Activated CD4-positive, alpha-beta T cell treated with anti-CD3 and anti-CD28 coated beads, Interleukin-2, amount 50 U/mL, for 4 hours (primary cell): ENCODE results near the gene FAM228B.
"Not testable (repeated sequence)": the region's sequence is repeated elsewhere in the genome, so short reads cannot be mapped to it uniquely, and the experiment has no call there.

Experiments used
- DNase-seq, 2 experiments: peaks; one replicate each; pipeline ENCODE4 v3.0.0-alpha.2; 2020

The FAM228B gene

DNA sequence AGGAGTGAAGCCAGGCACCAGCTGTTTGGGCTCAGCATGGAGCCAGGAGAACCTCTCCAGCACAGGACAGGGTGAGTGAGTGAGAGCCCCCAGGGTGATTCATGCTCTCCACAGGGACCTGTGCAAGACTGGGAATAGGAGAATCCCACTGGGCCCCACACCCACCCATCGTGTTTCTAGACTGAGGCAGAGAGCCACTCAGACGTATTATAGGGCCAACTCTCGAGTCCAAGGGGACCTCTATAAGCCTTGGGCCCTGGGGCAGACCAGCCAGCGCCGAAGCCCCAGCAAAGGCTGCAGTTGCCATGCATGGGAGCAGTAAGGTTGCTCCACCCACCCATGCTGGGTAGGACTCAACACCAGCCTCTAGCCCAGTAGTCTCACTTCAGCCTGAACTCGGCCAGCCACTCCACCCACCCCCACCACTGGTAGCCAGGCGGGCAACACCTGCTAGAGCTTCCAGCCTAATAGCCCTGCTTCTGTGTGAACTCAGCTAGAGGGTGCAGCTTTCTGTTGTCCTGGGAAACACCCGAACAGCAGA is 19.1 kb upstream of the FAM228B start:
- DNase-seq = no peak

DNA sequence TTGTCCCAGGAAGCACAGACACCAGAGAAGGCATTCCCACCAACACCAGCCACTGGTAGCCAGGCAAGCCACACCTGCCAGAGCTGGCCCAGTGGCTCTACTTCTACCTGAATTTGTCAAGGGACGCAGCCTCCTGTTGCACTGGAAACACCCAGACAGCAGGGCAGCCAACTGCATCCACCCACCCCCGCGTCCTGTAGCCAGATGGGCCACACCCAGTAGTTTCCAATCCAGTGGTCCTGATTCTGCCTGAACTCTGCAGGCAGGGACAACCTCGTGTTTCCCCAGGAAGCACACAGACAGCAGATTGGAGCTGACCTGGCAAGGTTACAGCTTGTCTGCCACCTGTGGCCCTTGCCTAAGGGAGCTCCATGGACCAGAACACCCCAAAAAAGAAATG is 18.4 kb upstream of the FAM228B start:
- DNase-seq = no peak

DNA sequence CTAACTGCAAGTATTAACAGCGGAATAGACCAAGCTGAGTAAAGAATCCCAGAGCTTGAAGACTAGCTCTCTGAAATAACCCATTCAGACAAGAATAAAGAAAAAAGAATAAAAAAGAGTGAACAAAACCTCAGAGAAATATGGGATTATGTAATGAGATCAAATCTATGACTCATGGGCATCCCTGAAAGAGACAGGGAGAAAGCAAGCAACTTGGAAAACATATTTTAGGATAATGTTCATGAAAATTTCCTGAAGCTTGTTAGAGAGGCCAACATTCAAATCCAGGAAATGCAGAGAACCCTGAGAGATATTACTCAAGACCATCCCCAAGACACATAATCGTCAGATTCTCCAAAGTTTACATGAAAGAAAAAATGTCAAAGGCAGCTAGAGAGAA is 17.5 kb upstream of the FAM228B start:
- no peak for DNase-seq

DNA sequence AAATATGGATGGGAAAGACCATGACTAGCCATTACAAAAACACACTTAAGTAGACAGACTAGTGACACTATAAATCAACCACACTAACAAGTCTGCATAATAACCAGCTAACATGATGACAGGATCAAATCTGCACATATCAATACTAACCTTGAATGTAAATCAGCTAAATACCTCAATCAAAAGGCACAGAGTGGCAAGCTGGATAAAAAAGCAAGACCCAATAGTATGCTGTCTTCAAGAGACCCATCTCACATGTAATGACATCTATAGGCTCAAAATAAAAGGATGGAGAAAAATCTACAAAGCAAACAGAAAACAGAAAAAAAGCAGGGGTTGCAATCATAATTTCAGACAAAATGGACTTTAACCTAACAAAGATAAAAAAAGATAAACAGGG is 16.5 kb upstream of the FAM228B start:
- no peak for DNase-seq

DNA sequence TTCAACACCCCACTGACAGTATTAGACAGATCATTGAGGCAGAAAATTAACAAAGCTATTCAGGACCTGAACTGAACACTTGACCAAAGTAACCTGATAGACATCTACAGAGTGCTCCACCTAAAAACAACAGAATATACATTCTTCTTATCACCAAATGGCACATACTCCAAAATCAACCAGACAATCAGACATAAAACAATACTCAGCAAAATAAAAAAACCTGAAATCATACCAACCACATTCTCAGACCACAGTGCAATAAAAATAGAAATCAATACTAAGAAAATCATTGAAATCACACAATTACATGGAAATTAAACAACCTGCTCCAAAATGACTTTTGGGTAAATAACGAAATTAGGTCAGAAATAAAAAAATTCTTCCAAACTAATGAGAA is 15.9 kb upstream of the FAM228B start:
- DNase-seq = no peak

DNA sequence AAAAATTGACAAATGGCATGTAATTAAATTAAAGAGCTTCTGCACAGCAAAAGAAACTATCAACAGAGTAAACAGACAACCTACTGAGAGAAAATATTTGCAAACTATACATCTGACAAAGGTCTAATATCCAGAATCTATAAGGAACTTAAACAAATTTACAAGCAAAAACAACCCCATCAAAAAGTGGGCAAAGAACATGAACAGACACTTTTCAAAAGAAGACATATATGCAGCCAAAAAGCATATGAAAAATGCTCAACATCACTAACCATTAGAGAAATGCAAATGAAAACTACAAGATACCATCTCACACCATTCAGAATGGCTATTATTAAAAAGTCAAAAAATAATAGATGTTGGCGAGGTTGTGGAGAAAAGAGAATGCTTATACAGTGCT is 13.8 kb upstream of the FAM228B start:
- DNase-seq = not testable (repeated sequence)

DNA sequence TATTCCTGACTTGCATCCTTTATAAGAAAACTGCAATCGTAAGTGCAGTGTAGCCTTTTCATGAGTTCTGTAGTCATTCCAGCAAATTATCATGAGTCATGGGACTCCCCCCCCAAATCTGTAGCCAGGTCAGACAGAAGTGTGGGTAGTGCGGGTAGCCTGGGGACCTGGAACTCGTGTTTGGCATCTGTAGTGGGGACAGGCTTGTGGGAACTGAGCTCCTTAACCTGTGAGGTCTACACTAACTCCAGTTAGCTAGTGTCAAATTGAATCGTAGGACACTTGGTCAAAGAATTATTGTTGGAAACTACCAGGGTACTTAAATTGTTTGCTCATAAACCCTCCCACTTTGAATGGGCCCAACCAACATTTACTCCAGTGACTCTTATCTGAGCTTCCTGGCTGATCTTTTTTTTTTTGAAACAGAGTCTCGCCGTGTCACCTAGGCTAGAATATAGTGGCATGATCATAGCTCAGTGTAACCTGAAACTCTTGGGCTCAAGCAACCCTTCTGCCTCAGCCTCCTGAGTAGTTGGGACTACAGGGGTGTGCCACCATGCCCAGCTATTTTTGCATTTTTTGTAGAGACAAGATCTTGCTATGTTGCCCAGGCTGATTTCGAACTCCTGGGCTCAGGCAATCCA is 12.5 kb upstream of the FAM228B start:
- no peak for DNase-seq

DNA sequence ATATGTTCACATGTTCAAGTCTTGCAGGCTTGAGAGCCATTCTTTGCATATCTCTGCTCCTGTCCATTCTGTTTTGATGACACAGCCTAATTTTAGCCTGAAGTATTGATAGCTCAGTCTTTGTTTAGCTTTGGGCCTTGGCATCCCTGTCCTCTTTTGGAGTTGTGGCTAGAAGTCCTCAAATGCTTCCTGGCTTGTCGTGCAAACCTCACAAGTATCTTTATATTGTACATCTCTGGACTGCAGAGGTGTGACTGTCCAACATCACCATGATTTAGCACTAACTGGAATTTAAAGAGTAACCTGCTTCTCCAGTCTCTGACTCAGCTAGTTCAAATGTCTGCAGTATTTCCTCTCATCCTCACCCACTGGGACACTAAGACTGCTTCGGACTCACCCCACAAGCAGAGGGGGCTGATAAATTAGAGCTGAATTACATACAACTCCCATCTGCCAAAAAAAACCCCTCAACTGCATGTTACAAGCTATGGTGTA is 11.8 kb upstream of the FAM228B start:
- no peak for DNase-seq

DNA sequence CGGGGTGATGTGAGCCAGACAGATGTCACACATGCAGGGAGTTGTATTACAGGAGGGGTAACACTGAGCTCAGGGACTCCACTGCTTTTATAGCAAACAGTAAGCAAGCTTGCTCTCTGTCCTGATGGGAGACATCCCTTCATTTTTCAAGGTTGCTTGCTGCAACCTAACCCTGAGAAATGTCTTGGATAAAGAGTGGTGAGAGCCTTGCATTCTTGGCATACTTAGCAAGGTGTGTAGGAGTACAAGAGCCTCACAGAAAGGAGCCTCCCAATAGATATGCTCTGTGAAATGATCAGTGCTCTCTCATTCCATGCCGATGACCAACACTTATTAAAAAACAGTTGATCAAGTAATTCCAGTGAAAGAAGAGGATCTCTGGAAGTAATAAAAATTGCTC is 8.2 kb upstream of the FAM228B start:
- DNase-seq = no peak

DNA sequence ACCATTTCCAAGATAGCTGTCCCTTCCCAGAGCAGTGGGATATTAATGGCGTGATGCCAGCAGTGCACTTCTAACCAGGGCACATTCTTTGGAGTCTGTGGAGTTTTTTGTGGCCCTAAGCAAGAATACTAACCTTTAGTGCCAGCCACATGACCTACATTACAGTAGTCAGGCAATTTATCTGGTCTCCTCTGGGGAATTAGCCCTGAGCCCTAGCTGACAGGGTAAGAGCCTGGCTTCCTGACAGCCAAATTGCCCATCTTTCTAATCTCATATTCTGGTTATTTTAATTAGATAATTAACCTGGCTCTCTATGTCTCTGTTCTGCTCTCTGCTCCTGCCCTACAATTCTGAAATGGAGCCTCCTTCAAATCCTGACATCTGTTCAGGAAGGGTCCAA is 5.4 kb upstream of the FAM228B start:
- DNase-seq = no peak

DNA sequence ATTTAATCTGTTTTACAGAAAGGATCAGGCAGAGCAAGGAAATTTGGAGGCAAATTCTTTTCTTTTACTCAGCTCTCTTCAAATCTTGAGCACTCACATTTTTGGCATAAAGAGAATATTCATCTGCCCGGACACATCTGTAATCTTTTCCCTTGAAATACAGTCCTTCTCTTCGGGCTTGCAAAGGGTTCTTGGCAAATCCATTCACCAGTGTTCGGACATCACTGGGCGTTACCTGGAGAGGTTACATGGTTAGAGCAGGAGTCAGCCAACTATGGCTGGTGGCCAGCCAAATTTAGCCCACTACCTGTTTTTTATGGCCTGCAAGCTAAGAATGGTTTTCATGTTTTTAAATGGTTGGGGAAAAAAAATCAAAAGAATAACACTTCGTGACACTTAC is 2.2 kb upstream of the FAM228B start:
- DNase-seq = no peak

DNA sequence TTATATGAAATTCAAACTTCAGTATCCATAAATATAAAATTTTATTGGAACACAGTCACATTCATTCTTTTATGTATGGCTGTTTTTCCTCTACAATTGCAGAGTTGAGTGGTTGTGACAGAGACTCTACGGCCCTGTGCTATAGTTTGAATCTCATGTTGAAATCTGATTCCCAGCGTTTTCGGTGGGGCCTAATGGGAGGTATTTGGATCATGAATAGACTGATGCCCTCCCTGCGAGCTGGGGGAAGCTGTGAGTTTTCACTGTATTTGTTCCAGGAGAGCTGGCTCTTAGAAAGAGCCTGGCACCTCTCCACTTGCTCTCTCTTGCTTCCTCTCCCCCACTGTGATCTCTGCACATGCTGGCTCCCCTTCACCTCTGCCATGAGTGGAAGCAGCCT is 1.8 kb upstream of the FAM228B start:
- no peak for DNase-seq

DNA sequence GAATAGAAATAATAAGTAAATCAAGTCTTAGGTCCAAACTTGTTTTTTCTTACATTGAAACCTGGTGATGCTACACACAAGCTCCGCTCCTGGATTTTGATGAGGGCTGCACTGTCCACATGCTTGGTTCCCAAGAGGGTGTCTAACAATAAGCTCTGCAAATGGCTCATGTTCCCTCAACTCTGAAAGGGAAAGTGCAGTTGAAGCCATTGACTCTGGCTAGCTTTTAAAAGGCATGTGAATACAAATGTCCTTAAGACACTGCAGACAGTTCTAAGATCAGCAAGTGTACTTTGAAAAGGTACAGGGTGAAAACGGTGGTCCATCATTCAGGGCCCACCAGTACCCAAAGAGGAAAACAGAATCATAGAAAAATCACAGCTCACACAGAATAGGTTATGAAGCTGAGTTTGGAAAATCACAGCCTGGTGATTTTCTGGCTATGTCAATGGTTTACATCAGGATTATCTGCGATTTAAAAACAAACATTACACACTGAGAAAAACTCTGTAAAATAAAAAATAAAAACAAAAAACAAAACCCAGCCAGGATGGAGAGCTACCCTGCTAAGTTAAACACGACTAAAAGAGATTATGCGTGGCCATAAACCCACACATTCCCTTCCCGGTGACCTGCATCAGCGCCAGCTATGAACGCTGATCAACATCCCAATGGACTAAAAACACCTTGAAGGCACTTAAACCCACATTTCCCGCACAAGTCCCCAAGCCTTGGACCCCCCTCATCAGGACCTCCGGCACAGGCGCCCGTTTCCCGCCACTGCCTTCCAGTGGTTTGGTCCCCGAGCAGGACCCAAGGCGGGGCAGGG is 689 bp upstream of the FAM228B start:
- no peak for DNase-seq

DNA sequence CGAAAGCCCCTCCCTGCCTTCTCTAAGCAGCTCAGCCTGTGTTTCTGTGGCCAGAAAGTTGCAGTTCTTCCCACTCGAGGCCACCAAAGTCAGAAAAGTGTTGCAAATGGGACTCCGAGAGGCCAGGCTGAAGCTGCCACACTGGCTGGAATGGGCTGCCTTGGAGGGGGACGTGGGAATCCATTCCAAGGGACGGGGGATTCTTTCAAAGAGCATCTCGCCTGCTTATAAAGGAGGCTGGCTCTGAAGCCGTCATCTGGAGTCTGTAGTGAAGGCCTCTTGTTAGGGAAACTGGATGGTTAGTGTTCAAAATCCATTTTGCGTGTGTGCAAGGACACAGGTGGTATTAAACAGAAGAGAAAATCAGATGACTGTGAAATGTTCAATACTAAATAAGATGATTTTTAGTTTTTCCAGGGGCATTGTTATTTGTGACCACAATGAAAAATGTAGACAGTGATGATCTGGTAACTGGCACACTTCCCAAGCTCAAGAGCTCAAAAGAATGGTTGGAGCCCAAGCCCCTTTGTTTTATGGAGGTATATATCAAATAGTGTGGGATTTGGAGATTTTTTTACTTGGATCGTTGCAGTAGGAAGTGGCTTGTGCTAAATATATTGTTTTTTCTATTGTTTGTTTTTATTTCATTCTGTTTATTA is 782 bp downstream of the FAM228B start:
- DNase-seq = peak in 1 of 2 experiments; percentile 28

DNA sequence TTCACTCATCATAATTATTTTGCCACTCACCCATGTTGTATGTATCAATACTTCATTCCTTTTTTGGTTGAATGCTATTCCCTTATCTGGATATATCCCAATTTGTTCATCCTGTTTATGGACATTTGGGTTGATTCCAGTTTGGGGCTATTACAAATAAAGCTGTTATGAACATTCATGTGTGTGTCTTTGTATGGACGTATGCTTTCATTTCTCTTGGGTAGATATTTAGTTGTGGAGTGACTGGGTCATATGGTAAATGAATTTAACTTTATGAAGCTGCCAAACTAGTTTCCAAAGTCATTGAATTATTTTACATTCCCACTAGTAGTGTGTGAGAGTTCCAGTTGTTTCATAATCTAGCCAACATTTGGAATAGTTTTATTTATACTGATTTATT is 2.7 kb downstream of the FAM228B start:
- DNase-seq = no peak

DNA sequence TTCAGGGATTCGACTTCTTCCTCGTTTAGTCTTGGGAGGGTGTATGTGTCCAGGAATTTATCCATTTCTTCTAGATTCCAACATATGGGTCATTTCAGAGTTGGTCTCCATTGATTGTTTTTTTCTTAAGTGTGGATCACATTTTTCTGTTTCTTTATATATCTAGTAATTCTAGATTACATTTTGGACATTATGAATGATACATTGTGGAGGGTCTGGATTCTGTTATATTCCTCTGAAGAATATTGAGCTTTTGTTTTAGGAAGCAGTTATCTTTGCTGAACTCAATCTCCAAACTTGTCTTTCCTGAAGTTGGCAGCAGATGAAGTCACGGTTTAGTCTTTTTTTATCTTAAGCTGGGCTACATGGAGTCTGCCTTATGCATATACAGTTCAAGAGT is 9.3 kb downstream of the FAM228B start:
- no peak for DNase-seq

DNA sequence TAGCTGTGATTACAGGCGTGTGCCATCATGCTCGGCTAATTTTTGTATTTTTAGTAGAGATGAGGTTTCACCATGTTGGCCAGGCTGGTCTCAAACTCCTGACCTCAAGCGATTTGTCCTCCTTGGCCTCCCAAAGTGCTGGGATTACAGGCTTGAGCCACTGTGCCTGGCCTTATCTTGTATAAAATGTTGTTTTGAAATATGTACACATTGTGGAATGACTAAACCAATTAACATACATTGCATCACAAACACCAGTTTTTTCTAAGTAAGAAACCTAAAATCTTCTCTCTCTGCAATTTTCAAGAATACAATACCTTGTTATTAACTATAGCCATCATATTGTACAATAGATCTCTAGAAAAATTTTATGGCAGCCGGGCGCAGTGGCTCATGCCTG is 17.0 kb downstream of the FAM228B start:
- DNase-seq = not testable (repeated sequence)

DNA sequence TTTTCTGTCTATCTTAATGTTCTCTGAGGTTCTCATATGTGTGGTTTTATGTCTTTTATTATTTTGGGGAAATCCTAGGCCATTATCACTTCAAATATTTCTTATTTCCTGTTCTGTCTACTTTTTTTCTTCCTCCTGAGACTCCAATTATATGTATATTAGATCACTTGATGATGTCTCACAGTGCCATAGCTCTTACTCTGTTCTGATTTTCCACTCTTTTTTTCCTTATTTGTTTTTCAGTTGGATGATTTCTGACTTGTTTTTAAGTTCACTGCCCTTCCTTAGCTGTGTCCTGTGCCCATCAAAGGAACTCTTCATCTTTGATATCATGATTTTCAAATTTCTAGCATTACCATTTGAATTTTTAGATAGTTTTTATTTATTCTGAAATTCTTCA is 24.1 kb downstream of the FAM228B start:
- DNase-seq = no peak

DNA sequence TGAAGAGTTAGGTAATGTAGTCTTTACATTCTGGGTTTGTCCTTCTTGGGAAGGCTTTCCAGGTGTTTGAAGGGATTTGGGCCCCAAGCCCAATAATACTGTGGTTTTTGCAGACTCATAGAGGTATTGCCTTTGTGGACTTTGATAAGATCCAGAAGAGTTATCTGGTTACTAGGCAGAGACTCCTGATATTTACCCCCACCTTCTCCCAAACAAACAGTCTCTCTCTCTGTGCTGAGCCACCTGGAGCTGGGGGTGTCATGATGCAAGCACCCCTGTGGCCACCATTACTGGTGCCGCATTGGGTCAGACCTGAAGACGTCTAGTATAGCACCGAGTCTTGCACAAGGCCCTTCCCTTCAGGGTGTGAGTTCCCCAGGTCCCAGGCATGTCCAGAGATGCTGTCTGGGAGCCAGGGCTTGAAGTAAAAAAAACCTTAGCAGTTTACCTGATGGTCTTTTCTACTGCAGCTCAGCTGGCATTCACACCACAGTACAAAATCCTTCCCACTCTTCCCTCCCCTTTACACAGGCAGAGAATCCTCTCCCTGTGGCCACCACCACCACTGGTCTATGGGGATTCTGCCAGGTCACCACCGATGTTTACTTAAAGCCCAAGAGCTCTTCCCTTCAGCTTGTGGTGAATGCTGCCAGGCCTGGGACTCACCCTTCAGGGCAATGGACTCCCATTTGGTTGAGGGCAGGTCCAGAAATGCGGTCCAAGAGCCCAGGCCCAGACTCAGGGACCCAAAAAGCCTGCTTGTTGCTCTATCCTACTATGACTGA is 29.3 kb downstream of the FAM228B start:
- no peak for DNase-seq

DNA sequence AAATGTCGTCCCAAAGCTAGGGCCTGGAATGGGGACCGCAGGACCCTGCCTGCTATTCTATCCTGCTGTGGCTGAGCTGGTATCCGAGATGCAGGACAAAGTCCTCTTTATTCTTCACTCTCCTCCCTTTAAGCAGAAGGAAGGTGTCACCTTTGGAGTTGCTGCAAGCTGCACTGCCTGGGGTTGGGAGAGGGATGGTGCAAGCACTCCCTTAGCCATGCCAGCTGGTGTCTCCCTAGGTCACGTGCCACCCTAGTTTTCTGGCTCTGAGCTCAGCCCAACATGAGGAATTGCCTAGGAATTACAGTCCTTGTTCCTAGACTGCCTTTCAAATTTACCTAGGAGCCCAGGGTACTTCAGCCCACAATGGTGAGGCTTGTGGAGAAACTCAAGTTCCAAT is 30.2 kb downstream of the FAM228B start:
- no peak for DNase-seq

DNA sequence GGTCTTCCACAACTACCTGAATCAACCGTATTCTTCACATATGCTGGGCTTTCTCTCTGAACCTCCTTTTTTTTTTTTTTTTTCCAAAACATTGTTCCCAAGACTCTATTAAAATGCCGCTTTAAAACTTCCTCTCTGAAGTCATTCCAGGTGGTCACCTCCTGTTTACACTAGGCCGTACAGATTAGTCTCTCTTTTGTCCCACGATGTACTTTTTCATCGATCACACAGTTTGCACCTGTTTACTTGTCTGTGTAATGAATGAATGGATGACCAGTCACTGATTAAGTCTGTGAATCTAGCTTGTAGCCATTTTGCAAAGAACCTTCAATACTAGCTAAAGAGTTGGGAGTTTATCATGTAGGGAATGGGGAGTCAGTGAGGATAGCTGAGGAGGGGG is 34.9 kb downstream of the FAM228B start:
- no peak for DNase-seq

DNA sequence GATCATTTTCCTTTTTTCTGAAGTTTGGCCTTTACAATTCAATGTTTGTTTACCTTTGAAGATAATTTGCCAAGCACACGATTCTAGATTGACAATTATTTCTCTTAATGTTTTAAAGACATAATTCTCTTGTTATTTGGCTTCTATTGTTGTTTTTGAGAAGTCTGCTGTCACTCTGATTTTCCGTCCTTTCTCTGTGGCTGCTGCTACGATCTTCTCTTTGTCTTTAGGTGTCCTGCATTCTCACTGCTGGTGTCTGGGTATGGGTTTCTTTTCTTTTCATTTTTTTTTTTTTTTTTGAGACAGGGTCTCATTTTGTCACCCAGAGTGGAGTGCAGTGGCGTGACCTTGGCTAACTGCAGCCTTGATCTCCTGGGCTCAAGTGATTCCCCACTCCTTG is 36.4 kb downstream of the FAM228B start:
- no peak for DNase-seq

DNA sequence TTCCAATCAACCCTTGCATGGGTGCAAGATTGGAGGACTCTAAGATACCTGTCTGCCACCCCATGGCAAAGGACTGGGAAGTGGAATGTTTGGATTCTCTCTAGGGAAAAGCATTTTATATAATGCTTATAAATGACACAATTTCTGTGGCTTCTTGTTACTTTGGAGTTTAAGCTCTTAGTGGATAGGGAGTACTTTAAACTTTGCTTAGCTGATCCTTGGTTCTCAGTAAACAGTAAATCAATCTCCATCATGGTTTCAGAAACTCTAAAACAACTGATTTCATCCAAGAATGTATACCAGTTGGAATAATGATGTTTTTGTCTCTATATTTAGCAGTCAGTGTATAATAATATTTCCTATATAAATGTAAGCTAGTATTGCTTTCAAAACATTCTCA is 37.5 kb downstream of the FAM228B start:
- DNase-seq = no peak
